ENCODE results near the gene BOD1. TPM values are rescaled to one million over a fixed set of nuclear protein-coding genes. Genes with fewer than 3 reads are reported as not detected.

Gene BOD1
- total and polyA plus RNA-seq, 9 of the 15 experiments (the other 6 are each of a cell fraction or from before 2014, with no cell fraction given): 10.1 to 31.6 (median 22.6) TPM

DNA sequence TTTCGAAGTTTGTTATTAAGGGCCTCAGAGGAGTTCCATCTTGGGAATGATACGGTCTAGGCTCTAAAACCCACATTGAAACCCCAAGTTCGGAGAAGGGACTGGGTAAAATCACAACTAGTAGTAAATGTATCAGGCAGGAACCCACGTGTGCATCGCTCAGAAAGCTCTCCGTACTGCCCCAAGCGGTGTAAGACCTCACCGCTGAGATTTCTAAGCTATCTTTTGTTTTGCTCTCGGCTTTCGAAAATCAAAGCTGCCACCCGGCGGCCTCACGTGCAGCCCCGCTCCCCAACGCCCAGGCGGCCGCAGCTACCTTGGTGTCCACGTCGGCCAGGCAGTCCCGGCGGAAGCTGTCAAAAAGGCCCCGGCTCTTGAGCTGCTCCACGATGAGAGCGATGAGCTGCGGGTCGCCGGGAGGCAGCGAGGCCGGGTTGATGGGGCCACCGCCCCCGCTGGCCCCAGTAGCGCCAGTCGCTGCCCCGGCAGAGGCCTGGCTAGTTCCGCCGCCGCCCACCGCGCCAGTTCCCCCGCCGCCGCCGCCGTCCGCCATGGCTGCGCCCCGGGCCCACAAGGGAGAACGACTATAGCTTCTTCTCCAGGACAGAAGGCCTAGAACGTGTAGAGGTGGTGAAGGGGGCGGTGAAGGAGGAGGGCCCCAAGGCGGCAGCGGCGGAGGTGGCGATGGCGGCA is 420 bp downstream of the BOD1 start (continued):
- TF ChIP-seq, protein P1, sequence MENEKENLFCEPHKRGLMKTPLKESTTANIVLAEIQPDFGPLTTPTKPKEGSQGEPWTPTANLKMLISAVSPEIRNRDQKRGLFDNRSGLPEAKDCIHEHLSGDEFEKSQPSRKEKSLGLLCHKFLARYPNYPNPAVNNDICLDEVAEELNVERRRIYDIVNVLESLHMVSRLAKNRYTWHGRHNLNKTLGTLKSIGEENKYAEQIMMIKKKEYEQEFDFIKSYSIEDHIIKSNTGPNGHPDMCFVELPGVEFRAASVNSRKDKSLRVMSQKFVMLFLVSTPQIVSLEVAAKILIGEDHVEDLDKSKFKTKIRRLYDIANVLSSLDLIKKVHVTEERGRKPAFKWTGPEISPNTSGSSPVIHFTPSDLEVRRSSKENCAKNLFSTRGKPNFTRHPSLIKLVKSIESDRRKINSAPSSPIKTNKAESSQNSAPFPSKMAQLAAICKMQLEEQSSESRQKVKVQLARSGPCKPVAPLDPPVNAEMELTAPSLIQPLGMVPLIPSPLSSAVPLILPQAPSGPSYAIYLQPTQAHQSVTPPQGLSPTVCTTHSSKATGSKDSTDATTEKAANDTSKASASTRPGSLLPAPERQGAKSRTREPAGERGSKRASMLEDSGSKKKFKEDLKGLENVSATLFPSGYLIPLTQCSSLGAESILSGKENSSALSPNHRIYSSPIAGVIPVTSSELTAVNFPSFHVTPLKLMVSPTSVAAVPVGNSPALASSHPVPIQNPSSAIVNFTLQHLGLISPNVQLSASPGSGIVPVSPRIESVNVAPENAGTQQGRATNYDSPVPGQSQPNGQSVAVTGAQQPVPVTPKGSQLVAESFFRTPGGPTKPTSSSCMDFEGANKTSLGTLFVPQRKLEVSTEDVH (IDR thresholded peaks at IDR 0.05; ENCODE audit: low read depth, partially characterized antibody): no peak
- TF ChIP-seq RBM39 (optimal IDR thresholded peaks at IDR 0.05; ENCODE audit: low read depth, low read length) (no peak), FOXJ2 (tag; IDR thresholded peaks at IDR 0.05) (peak; percentile 15; the same call in 1 of the 2 replicates), HDAC8 (tag; IDR thresholded peaks at IDR 0.05) (no peak), ZNF253 (CRISPR knock-in tag; conservative IDR thresholded peaks at IDR 0.05) (no peak), TEAD4 (IDR thresholded peaks at IDR 0.05; ENCODE audit: low read length) (0 out of 2 replicates have a peak, but pooled peaks have one; percentile 10), TEAD4 (CRISPR knock-in tag; IDR thresholded peaks at IDR 0.05; ENCODE audit: borderline replicate concordance) (no peak), XRCC5 (IDR thresholded peaks at IDR 0.05; ENCODE audit: low read depth, low read length) (no peak), ZZZ3 (IDR thresholded peaks at IDR 0.05) (no peak), HCFC1 (IDR thresholded peaks at IDR 0.05; ENCODE audit: low read depth, low read length) (peak; percentile 38), HSF4 (CRISPR knock-in tag; IDR thresholded peaks at IDR 0.05; ENCODE audit: borderline replicate concordance) (no peak), POLR2A (conservative IDR thresholded peaks at IDR 0.05) (no peak), SP1 (CRISPR knock-in tag; IDR thresholded peaks at IDR 0.05) (no peak), SPI1 (IDR thresholded peaks at IDR 0.05; ENCODE audit: borderline replicate concordance, low read depth, low read length) (no peak), SRF (CRISPR knock-in tag; IDR thresholded peaks at IDR 0.05) (0 out of 4 replicates have a peak, but pooled peaks of 1 of the 2 experiments have one; percentile 28), SUPT5H (IDR thresholded peaks at IDR 0.05) (no peak), ZC3H4 (CRISPR knock-in tag; IDR thresholded peaks at IDR 0.05; ENCODE audit: borderline replicate concordance) (peak; percentile 66; the same call in 1 of the 2 replicates)
- TF ChIP-seq, protein P2, sequence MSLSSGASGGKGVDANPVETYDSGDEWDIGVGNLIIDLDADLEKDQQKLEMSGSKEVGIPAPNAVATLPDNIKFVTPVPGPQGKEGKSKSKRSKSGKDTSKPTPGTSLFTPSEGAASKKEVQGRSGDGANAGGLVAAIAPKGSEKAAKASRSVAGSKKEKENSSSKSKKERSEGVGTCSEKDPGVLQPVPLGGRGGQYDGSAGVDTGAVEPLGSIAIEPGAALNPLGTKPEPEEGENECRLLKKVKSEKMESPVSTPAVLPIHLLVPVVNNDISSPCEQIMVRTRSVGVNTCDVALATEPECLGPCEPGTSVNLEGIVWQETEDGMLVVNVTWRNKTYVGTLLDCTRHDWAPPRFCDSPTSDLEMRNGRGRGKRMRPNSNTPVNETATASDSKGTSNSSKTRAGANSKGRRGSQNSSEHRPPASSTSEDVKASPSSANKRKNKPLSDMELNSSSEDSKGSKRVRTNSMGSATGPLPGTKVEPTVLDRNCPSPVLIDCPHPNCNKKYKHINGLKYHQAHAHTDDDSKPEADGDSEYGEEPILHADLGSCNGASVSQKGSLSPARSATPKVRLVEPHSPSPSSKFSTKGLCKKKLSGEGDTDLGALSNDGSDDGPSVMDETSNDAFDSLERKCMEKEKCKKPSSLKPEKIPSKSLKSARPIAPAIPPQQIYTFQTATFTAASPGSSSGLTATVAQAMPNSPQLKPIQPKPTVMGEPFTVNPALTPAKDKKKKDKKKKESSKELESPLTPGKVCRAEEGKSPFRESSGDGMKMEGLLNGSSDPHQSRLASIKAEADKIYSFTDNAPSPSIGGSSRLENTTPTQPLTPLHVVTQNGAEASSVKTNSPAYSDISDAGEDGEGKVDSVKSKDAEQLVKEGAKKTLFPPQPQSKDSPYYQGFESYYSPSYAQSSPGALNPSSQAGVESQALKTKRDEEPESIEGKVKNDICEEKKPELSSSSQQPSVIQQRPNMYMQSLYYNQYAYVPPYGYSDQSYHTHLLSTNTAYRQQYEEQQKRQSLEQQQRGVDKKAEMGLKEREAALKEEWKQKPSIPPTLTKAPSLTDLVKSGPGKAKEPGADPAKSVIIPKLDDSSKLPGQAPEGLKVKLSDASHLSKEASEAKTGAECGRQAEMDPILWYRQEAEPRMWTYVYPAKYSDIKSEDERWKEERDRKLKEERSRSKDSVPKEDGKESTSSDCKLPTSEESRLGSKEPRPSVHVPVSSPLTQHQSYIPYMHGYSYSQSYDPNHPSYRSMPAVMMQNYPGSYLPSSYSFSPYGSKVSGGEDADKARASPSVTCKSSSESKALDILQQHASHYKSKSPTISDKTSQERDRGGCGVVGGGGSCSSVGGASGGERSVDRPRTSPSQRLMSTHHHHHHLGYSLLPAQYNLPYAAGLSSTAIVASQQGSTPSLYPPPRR (CRISPR knock-in tag; IDR thresholded peaks at IDR 0.05; ENCODE audit: borderline replicate concordance): no peak
- TF ChIP-seq, protein P3, sequence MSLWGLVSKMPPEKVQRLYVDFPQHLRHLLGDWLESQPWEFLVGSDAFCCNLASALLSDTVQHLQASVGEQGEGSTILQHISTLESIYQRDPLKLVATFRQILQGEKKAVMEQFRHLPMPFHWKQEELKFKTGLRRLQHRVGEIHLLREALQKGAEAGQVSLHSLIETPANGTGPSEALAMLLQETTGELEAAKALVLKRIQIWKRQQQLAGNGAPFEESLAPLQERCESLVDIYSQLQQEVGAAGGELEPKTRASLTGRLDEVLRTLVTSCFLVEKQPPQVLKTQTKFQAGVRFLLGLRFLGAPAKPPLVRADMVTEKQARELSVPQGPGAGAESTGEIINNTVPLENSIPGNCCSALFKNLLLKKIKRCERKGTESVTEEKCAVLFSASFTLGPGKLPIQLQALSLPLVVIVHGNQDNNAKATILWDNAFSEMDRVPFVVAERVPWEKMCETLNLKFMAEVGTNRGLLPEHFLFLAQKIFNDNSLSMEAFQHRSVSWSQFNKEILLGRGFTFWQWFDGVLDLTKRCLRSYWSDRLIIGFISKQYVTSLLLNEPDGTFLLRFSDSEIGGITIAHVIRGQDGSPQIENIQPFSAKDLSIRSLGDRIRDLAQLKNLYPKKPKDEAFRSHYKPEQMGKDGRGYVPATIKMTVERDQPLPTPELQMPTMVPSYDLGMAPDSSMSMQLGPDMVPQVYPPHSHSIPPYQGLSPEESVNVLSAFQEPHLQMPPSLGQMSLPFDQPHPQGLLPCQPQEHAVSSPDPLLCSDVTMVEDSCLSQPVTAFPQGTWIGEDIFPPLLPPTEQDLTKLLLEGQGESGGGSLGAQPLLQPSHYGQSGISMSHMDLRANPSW (CRISPR knock-in tag; IDR thresholded peaks at IDR 0.05): no peak

Measured in K562 (cell line).